Measurements from ENCODE around the gene ERBB3.

Gene ERBB3

GRCh38 chr12:56078931-56079722, 838 bp upstream of the ERBB3 start:
- peak; percentile 93 for DNase-seq (ENCODE audit: low spot score)

GRCh38 chr12:56080556-56081138, 682 bp downstream of the ERBB3 start:
- DNase-seq (ENCODE audit: low spot score) = peak; percentile 68

- peak; percentile 78 for DNase-seq (ENCODE audit: low spot score)
Measured at GRCh38 chr12:56081393-56082347, 1.7 kb downstream of the ERBB3 start.

DNA sequence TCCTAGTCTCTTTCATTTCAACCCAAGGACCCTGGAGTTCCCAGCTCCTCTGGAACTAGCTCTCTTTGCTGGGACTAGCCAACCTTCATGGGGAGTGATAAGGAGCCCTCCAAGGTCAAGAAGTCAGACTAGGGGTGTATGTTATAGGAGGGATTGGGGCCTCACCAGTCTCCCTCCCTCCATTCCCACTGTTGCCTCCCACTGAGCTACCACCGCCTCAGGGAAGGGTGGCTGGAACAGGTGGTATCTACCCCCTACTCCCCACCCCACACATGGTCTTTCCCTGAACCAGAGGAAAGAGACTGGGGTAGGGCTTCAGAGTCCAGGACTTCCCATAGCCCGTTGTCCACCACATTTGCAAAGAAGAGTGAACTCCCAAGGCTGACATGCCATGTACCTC, 2.4 kb downstream of the ERBB3 start:
- no peak for DNase-seq (ENCODE audit: low spot score)

- DNase-seq (ENCODE audit: low spot score) = no peak
Measured at GRCh38 chr12:56082967-56083366, 3.0 kb downstream of the ERBB3 start.

DNA sequence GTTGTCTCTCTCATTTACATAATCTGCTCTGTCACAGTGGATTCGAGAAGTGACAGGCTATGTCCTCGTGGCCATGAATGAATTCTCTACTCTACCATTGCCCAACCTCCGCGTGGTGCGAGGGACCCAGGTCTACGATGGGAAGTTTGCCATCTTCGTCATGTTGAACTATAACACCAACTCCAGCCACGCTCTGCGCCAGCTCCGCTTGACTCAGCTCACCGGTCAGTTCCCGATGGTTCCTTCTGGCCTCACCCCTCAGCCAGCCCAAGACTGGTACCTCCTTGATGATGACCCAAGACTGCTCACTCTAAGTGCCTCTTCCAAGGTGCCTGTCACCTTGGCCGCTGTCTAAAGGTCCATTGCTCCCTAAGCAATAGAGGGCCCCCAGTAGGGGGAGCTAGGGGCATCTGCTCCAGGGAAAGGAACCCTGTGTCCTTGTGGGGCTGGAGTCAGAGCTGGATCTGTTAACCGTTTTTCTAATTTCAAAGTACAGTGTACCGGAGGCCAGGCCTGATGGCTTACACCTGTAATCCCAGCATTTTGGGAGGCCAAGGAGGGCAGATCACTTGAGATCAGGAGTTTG, 5.1 kb downstream of the ERBB3 start:
- DNase-seq (ENCODE audit: low spot score) = no peak

GRCh38 chr12:56086096-56086495, 6.1 kb downstream of the ERBB3 start:
- DNase-seq (ENCODE audit: low spot score) = no peak

- no peak for DNase-seq (ENCODE audit: low spot score)
Measured at GRCh38 chr12:56086608-56087007, 6.6 kb downstream of the ERBB3 start.

DNA sequence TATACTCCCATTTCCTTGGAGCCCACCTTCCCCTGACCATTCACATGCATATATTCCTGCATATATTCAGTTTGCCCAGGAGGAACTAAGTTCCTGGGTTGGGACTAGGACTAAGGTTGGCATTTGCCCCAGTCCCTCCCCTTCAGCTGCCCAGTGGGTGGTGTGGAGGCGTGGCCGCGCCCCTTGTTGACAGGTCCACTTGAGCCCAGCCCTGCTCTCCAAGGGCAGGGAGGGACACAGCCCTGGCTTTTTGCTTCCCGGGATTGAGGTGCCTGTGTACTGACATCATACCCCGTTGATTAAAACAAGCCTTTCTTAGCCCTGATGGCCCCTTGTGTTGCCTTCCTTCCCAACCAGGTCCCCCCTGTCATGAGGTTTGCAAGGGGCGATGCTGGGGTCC, 7.3 kb downstream of the ERBB3 start:
- DNase-seq (ENCODE audit: low spot score) = peak; percentile 59

DNA sequence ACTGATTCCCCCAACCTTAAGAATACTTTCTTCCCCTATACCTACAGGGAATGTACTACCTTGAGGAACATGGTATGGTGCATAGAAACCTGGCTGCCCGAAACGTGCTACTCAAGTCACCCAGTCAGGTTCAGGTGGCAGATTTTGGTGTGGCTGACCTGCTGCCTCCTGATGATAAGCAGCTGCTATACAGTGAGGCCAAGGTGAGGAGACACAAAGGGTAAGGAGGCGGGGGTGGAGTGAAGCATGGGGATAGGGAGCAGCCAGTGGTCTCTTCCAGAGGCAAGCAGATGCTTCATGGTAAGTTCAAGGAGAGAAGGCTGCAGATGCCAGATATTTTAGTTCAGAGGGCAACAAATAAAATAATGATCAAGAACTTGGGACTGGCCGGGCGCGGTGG, 17.8 kb downstream of the ERBB3 start:
- no peak for DNase-seq (ENCODE audit: low spot score)

- no peak for DNase-seq (ENCODE audit: low spot score)
Measured at GRCh38 chr12:56098592-56098991, 18.6 kb downstream of the ERBB3 start.

GRCh38 chr12:56099787-56100186, 19.8 kb downstream of the ERBB3 start:
- no peak for DNase-seq (ENCODE audit: low spot score)

DNA sequence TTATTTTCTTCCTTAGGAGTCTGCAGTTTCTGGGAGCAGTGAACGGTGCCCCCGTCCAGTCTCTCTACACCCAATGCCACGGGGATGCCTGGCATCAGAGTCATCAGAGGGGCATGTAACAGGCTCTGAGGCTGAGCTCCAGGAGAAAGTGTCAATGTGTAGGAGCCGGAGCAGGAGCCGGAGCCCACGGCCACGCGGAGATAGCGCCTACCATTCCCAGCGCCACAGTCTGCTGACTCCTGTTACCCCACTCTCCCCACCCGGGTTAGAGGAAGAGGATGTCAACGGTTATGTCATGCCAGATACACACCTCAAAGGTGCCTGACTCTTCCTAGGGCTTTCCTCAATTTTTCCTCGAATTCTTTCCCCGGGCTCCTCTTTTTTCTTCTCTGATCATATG, 21.1 kb downstream of the ERBB3 start:
- no peak for DNase-seq (ENCODE audit: low spot score)

- no peak for DNase-seq (ENCODE audit: low spot score)
Measured at GRCh38 chr12:56102683-56103065, 22.7 kb downstream of the ERBB3 start.

DNA sequence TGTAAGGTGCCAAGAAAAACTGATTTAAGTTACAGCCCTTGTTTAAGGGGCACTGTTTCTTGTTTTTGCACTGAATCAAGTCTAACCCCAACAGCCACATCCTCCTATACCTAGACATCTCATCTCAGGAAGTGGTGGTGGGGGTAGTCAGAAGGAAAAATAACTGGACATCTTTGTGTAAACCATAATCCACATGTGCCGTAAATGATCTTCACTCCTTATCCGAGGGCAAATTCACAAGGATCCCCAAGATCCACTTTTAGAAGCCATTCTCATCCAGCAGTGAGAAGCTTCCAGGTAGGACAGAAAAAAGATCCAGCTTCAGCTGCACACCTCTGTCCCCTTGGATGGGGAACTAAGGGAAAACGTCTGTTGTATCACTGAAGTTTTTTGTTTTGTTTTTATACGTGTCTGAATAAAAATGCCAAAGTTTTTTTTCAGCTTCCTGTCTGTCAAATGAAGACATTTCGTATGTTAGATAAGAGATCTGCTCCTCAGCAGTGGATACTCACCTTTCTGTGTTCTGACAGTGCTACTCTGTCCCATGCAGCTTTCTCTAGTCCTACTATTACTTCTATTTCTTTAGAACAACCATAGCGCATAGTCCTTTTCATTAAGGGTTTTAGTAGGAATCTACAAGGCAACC, 23.2 kb downstream of the ERBB3 start:
- no peak for DNase-seq (ENCODE audit: low spot score)

DNA sequence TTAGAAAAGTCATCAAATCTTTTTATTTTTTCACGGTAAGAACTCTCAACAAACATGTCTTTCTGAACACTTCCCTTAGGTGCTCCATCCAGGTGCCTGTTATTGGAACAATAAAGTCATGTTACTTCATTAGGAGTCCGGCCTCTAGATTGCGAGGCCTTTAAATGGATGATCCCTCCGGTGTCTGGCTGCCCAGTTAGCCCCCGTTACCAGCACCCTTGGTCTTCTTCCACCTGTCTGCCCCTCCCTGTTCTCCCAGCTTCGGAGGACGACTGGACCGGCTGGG, 23.8 kb downstream of the ERBB3 start:
- DNase-seq (ENCODE audit: low spot score) = no peak

GRCh38 chr12:56104109-56104814, 24.3 kb downstream of the ERBB3 start, which contains the start of gene PA2G4:
Gene PA2G4 (plus strand): TSS chr12:56104559. CDS start chr12:56104738, 179 bp downstream.
- peak; percentile 100 for DNase-seq (ENCODE audit: low spot score)

DNA sequence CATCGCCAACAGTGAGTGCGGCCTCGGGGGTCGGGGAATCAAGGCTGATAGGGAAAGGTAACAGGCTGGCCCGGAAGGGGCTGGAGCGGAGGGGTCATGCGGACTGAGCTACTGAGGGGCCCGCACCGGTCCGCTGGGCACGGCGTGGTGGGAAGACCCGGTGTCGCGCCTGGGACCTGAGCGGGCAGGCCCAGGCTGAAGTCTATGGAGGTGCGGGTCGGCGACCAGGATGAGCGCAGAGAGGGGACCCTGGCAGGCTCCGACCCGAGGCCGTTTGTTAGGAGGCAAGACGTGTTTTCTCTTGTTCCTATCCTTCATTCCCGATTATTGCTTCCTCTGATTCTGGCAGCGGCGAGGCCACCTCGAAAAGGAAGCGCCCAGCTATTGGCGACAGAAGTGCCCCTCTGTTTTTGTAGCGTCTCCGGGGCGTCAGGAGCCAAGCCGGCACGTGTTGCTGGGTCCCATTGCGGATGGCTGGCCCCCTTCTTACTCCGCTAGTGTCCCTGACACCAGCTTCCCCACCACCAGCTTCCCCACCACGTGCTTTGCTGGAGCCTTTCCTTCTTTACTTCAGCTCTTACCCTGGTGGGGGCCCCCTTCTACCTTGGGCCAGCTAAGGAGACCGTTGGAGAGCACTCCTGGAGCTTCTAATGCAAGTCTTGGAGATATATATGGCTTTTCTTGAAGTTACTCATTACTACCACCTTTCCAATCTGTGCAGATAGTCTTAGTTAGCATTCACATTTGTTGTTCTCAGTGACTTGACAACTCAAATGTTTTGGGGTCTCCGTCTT, 25.0 kb downstream of the ERBB3 start:
- no peak for DNase-seq (ENCODE audit: low spot score)

GRCh38 chr12:56105609-56105902, 25.6 kb downstream of the ERBB3 start:
- DNase-seq (ENCODE audit: low spot score) = no peak

DNA sequence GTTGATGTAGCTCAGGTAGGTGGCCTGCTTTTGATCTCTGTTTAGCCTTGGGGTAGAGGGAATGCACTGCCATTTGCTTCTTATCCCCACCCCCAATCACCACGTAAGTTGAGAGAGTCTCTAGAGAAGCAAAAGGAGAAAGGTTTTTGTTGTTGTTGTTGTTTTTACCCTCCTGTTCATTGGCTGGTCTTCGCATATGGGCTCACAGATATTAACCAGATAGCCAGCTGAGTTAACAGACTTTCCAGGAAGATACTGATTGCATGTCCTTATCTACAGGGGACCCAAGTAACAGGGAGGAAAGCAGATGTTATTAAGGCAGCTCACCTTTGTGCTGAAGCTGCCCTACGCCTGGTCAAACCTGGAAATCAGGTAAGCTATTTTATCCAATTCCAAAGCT, 27.3 kb downstream of the ERBB3 start:
- no peak for DNase-seq (ENCODE audit: low spot score)

DNA sequence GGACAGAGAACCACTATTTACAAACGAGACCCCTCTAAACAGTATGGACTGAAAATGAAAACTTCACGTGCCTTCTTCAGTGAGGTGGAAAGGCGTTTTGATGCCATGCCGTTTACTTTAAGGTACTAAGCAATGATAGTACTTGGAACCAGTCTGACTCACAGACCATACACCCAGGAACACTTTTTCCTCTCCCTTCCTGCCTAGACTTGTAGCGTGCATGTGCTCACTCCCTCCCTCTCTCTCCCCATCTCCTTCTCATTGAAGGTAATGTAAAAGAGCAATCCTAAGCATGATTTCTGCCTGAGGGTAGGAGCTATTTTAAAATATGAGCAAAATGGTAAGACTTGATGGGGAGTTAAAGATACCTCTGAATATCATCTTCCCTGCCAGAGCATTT, 30.6 kb downstream of the ERBB3 start:
- no peak for DNase-seq (ENCODE audit: low spot score)
